NCI-H1417 treated with DMSO at 0.1 percent for 48 hours (cell line): ENCODE data around the gene HMGCR.

Experiments
- DNase-seq: peaks from one replicate; lab custom pipeline; 2025; lab: John Stamatoyannopoulos, UW

The HMGCR gene

DNA sequence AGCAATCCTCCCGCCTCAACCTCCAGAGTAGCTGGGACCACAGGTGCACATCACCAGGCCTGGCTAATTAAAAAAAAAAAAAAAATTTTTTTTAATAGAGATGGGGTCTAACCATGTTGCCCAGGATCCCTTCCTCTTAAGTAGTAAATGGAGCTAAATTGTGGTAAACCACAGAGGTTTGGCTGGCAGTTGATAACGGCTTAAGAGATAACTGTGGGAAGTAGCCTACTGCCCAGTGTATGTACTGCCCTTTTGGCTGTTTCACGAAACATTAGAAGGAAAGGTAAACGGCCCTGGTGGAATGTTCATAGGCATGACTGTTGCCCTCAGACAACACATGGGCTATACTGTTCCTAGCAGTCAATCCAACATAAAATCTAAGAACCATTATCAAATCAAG is 44.4 kb downstream of the HMGCR start:
- DNase-seq = no peak

DNA sequence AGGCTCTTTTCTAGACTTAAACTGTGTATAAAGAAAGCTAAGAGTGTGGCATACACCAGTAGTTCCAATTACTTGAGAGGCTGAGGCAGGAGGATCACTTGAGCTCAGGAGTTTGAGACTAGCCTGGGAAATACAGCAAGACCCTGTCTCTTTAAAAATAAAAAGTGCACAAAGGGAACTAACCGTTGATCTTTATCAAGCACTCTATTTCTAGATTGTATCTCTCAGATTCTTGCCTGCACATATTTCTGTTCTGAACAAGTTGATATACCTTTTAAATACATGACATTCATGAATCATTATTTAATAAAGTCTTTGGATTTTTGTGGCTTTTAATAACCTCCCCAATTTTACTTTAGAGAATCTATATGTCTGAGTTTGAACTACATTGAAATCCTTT is 47.2 kb downstream of the HMGCR start:
- DNase-seq = no peak

DNA sequence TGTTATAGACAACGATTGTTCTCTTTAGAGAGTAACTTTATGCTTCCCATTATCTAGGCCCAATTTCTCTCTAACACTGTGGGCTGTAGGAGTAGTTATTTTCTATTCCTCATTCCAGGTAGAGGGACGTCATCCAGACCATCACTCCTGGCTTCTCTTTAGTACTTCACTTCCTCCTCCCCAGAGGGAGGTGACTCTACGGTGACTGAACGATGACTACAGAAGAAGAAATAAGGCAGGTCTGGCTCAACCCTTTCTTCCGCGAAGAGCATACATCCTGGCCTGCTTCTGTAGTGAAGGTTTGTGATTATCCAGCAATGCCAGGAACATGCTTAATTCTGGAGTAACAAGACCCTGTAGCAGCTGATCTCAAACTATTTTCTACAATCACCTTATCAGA is 50.8 kb downstream of the HMGCR start:
- DNase-seq = no peak

DNA sequence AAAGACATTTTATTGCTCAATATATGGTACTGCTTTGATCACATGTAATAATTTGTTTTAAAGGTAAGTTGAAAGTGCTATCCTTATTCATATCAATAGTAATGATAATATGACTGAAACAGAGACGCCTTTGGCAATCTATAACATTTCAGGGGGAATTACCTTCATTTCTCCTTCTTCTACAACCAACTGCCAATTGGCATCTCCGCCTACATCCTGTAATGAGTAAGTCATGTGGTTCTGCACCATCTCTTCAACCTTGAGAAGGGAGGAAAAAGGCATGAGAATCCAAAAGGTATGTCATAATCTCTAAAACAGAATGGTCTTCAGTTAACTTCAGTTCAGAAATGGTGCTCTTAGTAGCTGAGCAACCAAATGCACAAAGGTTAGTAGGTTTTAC is 52.4 kb downstream of the HMGCR start:
- DNase-seq = no peak

DNA sequence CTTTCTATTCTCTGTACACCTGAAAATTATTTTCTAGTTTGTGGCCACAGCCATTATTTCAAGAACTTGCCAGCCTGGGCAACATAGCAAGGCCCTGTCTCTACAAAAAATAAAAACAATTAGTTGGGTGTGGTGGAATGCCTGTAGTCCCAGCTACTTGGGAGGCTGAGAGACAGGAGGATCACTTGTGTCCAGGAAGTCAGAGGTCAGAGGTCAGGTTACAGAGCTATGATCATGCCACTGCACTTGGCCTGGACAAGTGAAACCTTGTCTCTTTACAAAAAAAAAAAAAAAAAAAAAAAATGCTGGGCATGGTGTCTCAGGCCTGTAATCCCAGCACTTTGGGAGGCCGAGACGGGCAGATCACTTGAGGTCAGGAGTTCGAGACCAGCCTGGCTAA is 58.3 kb downstream of the HMGCR start:
- no peak for DNase-seq

DNA sequence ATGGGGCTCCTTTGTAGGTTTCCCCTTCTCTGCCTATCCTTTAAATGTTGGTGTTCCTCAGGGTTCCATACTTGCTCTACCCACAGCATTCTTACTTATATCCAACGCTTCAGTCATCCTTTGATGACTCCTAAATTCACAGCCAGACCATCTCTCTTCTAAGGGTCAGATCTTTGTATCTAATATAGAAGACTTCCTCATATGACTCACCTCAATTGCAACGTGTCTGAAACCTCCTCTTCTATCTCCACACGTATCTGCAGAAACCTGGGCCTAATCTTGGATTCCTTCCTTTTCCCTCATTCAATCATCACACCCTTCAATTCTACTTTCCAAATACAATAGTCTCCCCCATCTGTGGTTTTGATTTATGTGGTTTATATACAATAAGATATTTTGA is 68.3 kb downstream of the HMGCR start:
- DNase-seq = no peak
